GM18498 (cell line): Measurements from ENCODE around the gene ZBTB46.
"Not testable (repeated sequence)": the region's sequence is repeated elsewhere in the genome, so short reads cannot be mapped to it uniquely, and the experiment has no call there.

ENCODE experiments used
- ATAC-seq: cut with Tn5 transposase; IDR thresholded peaks from one replicate; pipeline ENCODE4 v1.9.1; 2021; ENCODE audit warnings: mild to moderate bottlenecking, moderate library complexity; ENCODE audit not compliant: unreplicated experiment

Gene ZBTB46

GRCh38 chr20:63821811-63822210, 9.3 kb downstream of the ZBTB46 start:
- no peak for ATAC-seq

GRCh38 chr20:63819224-63819921, 11.7 kb downstream of the ZBTB46 start:
- ATAC-seq: no peak

GRCh38 chr20:63815615-63816253, 15.3 kb downstream of the ZBTB46 start:
- ATAC-seq: no peak

- ATAC-seq: no peak
Measured at GRCh38 chr20:63814891-63815614, 16.0 kb downstream of the ZBTB46 start.

- ATAC-seq: no peak
Measured at GRCh38 chr20:63811491-63811875, 19.6 kb downstream of the ZBTB46 start.

GRCh38 chr20:63810730-63811490, 20.2 kb downstream of the ZBTB46 start:
- no peak for ATAC-seq

GRCh38 chr20:63809856-63810255, 21.2 kb downstream of the ZBTB46 start:
- ATAC-seq: no peak

GRCh38 chr20:63808964-63809674, 21.9 kb downstream of the ZBTB46 start:
- no peak for ATAC-seq

- ATAC-seq: no peak
Measured at GRCh38 chr20:63808145-63808724, 22.8 kb downstream of the ZBTB46 start.

- no peak for ATAC-seq
Measured at GRCh38 chr20:63807654-63808053, 23.4 kb downstream of the ZBTB46 start.

- ATAC-seq: no peak
Measured at GRCh38 chr20:63804308-63804636, 26.8 kb downstream of the ZBTB46 start.

GRCh38 chr20:63802469-63803240, 28.4 kb downstream of the ZBTB46 start:
- no peak for ATAC-seq

- not testable (repeated sequence) for ATAC-seq
Measured at GRCh38 chr20:63801174-63801573, 29.9 kb downstream of the ZBTB46 start.

GRCh38 chr20:63800411-63800810, 30.7 kb downstream of the ZBTB46 start:
- ATAC-seq: not testable (repeated sequence)

GRCh38 chr20:63799127-63799526, 31.9 kb downstream of the ZBTB46 start:
- ATAC-seq: not testable (repeated sequence)

- ATAC-seq: not testable (repeated sequence)
Measured at GRCh38 chr20:63797175-63797574, 33.9 kb downstream of the ZBTB46 start.

GRCh38 chr20:63795178-63795830, 35.8 kb downstream of the ZBTB46 start:
- no peak for ATAC-seq

GRCh38 chr20:63794614-63795013, 36.5 kb downstream of the ZBTB46 start:
- no peak for ATAC-seq

- no peak for ATAC-seq
Measured at GRCh38 chr20:63792866-63793265, 38.2 kb downstream of the ZBTB46 start.
